LNCAP (cell line): ENCODE results near the gene LDLRAD2.

Source experiments
- TF ChIP-seq, protein P1 (sequence below): fragments of 450-650 bp; IDR thresholded peaks from 2 replicates; pipeline ENCODE4 v1.5.1; 2017; ENCODE audit warnings: mild to moderate bottlenecking

Gene LDLRAD2

DNA sequence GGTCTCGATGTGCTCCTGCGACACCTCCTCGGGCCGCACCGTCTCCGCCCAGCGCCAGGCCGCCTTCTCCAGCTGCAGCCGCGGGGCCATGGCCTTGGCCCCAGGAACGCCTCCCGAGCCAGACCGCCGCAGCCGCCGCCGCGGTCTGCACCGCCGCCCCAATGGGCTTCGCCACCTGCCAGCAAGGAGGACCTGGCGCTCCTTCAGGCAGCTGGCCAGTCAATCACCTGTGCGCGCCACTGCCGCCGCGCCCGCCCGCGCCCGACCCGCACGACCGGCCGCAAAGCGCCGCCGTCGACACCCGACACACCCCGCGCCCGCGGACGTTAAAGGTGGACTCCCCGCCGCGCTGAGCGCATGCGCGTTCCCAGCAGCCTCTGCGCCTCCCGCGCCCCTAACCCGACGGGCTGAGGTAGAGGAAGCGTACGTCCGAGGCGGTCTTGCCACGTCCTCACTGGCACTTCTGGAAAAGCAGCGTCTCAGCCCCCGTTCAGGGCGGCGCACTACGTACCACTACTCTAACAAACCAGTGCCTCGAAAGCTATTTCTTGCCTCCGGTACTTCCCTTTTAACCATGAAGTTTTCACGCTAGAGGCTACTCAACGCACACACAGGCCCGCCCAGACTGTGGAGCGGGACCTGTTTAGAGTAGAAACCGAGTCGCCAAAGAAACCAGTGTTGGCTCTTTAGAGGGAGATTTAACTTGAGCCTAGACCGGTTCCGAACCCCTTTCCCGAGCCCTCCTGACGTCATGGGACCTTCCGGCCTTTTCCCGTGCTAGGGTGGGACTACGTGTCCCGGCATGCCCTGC is 29.0 kb upstream of the LDLRAD2 start, which contains the start of gene USP48:
Gene USP48 (minus strand): TSS at position 282 of the 811 bp plus-strand sequence. CDS start 192 bp downstream, at position 90.
- TF ChIP-seq, protein P1, sequence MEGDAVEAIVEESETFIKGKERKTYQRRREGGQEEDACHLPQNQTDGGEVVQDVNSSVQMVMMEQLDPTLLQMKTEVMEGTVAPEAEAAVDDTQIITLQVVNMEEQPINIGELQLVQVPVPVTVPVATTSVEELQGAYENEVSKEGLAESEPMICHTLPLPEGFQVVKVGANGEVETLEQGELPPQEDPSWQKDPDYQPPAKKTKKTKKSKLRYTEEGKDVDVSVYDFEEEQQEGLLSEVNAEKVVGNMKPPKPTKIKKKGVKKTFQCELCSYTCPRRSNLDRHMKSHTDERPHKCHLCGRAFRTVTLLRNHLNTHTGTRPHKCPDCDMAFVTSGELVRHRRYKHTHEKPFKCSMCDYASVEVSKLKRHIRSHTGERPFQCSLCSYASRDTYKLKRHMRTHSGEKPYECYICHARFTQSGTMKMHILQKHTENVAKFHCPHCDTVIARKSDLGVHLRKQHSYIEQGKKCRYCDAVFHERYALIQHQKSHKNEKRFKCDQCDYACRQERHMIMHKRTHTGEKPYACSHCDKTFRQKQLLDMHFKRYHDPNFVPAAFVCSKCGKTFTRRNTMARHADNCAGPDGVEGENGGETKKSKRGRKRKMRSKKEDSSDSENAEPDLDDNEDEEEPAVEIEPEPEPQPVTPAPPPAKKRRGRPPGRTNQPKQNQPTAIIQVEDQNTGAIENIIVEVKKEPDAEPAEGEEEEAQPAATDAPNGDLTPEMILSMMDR, result no peak

DNA sequence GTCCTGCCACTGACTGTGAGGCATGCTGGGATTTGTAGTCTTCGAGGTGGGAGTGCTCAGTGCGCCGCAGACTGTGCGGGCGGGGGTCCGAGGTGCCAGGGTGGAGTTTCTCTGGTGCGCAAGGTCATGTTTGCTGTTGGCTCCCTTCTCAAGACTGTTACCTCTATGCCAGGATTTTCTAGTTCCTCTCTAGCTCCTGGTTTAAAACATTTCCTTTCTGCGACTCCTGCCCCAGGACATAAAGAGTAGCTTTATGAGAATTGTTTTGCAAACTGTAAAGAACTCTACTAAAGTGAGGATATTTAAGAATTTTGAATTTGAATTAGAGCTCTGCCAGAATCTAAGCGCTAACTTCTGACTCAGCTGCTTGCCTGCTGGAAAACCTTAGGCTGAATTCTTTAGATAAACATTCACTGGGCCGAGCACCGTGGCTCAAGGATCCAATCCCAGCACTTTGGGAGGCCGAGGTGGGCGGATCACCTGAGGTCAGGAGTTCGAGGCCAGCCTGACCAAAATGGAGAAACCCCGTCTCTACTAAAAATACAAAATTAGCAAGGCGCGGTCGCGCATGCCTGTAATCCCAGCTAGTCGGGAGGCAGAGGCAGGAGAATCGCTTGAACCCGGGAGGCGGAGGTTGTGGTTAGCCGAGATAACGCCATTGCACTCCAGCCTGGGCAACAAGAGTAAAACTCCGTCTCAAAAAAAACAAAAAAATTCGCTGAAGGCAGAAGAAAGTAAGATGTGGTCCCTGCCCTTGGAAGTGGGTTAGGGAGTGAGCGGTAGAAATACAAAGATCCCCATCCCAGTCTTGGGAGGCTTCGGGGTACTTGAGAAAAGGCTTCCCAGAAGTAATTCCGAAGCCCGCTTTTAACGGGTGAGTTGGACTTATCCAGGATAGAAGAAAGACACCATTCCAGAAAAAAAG is 28.1 kb upstream of the LDLRAD2 start:
- TF ChIP-seq, protein P1, result no peak

DNA sequence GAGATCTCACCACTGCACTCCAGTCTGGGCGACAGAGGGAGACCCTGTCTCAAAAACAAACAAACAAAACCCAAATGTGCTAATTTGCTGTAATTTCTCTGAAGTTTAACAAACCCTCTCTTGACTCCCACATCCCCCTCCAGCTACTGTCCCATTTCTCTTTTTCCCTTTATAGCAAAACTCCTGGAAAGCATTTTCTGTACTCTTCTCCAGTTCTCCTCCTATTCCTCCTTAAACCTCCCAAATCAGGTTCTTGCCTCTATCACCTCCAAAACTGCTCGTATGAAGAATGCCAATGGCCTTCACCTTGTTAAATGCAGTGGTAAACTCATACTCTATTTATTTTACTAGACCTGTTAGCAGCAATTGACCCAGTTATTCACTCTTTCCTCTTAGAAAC is 25.4 kb upstream of the LDLRAD2 start:
- TF ChIP-seq, protein P1, result no peak

DNA sequence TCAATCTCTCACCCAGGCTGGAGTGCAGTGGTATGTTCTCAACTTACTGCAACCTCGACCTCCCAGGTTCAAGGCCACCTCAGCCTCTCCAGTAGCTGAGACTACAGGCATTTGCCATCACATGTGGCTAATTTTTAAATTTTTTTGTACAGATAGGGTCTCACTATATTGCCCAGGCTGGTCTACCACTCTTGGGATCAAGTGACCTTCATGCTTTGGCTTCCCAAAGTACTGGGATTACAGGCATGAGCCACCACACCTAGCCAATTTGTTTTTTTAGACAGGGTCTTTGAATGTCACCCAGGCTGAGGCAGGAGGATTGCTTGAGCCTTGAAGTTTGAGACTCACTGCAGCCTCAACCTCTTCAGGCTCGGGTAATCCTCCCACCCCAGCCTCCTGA is 19.0 kb upstream of the LDLRAD2 start:
- TF ChIP-seq, protein P1, result no peak

DNA sequence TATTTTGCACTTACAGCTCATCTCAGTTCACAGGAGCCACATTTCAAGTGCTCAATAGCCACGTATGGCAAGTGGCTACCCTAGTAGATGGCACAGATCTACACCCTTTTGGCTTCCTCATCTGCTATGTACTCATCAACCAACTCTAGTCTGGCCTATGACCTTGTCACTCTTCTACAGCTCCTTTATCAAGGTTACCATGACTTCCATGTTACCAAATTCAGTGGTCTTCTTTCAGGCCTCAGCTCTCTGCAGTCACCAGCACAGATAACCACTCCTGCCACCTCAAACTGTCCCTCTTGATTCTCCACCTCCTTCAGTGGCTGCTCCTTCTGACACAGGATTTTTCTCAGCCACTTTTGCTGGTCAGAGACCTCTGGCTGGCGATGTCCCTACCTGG is 17.4 kb upstream of the LDLRAD2 start:
- TF ChIP-seq, protein P1, result no peak

DNA sequence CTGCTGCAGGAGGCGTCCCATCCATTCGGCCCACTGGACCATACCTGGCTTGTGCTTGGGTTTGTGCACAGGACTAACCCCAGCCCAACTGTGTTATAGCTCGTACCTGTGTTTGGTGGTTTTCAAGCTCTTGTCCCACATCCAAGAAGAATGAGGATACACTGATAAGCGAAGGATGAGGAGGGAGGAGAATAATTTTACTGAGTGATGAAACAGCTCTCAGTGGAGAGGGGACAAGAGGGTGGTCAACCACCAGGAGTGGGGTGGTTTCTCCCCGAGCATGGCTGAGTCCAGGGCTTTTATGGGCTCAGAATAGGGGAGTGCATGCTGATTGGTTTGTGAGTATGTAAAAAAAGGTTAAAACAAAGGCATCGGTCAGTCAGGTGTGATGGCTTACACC is 17.0 kb upstream of the LDLRAD2 start:
- TF ChIP-seq, protein P1, result no peak

DNA sequence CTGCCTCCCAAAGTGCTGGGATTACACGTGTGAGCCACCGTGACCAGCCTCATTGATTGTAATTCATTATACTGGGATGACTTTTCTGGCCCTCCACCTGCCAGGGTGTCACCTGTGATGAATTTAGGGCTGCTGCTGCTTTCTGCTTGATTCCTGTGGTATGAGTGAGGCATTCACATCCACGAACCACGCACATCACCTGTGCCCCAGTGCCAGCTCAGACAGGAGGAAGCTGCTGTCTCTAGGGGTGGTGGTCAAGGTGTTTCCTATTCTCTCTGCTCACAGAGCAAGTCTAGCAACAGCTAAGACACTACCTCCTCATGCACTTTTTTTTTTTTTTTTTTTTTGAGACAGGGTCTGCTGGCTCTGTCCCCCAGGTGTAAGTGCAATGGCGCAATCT is 12.3 kb upstream of the LDLRAD2 start:
- TF ChIP-seq, protein P1, result no peak
